ENCODE measurements around the gene CYTH1.

GRCh38 chr17:78797213-78797612 lies 15.1 kb upstream of the CYTH1 start:
- TF ChIP-seq, protein P1, sequence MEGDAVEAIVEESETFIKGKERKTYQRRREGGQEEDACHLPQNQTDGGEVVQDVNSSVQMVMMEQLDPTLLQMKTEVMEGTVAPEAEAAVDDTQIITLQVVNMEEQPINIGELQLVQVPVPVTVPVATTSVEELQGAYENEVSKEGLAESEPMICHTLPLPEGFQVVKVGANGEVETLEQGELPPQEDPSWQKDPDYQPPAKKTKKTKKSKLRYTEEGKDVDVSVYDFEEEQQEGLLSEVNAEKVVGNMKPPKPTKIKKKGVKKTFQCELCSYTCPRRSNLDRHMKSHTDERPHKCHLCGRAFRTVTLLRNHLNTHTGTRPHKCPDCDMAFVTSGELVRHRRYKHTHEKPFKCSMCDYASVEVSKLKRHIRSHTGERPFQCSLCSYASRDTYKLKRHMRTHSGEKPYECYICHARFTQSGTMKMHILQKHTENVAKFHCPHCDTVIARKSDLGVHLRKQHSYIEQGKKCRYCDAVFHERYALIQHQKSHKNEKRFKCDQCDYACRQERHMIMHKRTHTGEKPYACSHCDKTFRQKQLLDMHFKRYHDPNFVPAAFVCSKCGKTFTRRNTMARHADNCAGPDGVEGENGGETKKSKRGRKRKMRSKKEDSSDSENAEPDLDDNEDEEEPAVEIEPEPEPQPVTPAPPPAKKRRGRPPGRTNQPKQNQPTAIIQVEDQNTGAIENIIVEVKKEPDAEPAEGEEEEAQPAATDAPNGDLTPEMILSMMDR (IDR thresholded peaks at IDR 0.05): no peak
- TF ChIP-seq POLR2A (IDR thresholded peaks at IDR 0.05): no peak
